ENCODE results near the gene ANKRD33B. TPM values are rescaled to one million over a fixed set of nuclear protein-coding genes. Genes with fewer than 3 reads are reported as not detected.

Gene ANKRD33B
- total and polyA plus RNA-seq, 9 of the 15 experiments (the other 6 are each of a cell fraction or from before 2014, with no cell fraction given) = 0.10 to 1.7 (median 0.40) TPM

DNA sequence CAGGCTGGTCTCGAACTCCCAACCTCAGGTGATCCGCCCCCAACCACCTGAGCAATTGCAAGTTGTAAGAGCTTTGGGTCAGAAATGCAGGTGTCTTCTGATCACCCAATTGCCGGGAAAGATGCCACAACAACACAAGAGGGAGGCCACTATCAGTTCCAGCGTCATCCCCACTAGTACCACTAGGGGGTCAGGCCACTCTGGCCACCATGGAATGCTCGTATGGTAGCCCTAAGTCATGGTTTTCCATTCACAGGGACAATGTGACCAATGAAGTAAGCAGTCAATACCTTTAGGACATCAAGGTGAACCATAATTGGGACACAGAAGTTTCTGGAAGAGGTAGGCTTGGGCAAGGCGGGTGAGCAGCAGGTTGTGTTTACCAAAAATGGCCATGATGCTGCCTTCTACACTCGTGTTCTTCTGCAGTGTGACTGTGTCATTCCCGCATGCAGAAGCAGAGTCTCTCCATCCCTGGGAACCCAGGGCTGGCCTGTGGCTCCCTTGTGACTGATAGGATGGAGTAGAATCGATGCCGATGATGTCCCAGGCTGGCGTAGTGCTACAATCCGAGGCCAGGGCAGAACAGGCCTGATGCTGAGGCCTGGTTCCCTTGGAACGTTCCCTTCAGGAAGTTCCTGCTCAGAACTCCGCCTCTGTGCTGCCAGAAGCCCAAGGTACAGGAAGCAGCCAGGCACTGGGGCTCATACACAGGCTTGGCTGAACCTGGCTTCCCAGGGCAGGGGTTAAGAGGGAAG lies 42.2 kb upstream of the ANKRD33B start:
- Histone ChIP-seq H3K4me1 (replicated peaks in 1 of 2; ENCODE audit: control insufficient read depth in 2 of 2, insufficient read depth in 2 of 2, low read length in 2 of 2) (peaks cover 4 to 7% of the 10 kb centered on the region in 2 experiments; a peak in 4 of 5 replicates), H2AFZ (ENCODE audit: low read depth, low read length) (0 out of 2 replicates have a peak overlapping the region, but pooled peaks have one; percentile 32), H3K27ac (ENCODE audit: extremely low read depth, low read depth, low read length) (no peak overlapping the region), H3K36me3 (ENCODE audit: control insufficient read depth, insufficient read depth, low read length) (no peaks in the 10 kb centered on the region), H3K4me2 (ENCODE audit: insufficient read depth, low read length) (no peak overlapping the region), H3K27me3 (ENCODE audit: control insufficient read depth in 2 of 2, insufficient read depth in 2 of 2, low read length in 2 of 2) (peaks cover 19 to 47% of the 10 kb centered on the region in 2 experiments), H3K4me3 (no peak overlapping the region), H4K20me1 (replicated peaks; ENCODE audit: control insufficient read depth, insufficient read depth, low read length) (no peaks in the 10 kb centered on the region), H3K9me1 (ENCODE audit: control insufficient read depth, insufficient read depth, low read length) (no peaks in the 10 kb centered on the region), H3K9me3 (replicated peaks; ENCODE audit: control insufficient read depth, insufficient read depth, low read depth, low read length) (peaks cover 5% of the 10 kb centered on the region; the same call in 1 of the 2 replicates), H3K79me2 (ENCODE audit: control insufficient read depth, insufficient read depth, low read length) (no peaks in the 10 kb centered on the region), H3K9ac (ENCODE audit: insufficient read depth in 1 of 2, low read depth in 2 of 2, low read length in 2 of 2) (no peak overlapping the region)
- POLR2A ChIA-PET = no interaction called here
- DNase-seq (ENCODE audit: extremely low read depth in 1 of 4, low spot score in 3 of 4) = peak; percentile 54 to 73 (median 64)
- in situ Hi-C loops (cut with MboI) = no loop called here
- no TSS peak for BruUV-seq (replicated peaks)
- CTCF ChIA-PET (ENCODE audit: low intra/inter-chr PET ratio) = no interaction called here
- FAIRE-seq = peak; percentile 15
- TF ChIP-seq PTTG1 (tag; IDR thresholded peaks at IDR 0.05; ENCODE audit: low read depth) (no peak), YY1 (IDR thresholded peaks at IDR 0.05; ENCODE audit: borderline replicate concordance in 1 of 3, control insufficient read depth in 1 of 3, extremely low read depth in 1 of 3, insufficient read depth in 3 of 3, insufficient read length in 1 of 3, insufficient replicate concordance in 2 of 3, low read depth in 1 of 3, low read length in 2 of 3) (peak in 1 of 3 experiments; percentile 12), SMC3 (conservative IDR thresholded peaks at IDR 0.05; ENCODE audit: insufficient read depth, low read depth, low read length) (0 out of 2 replicates have a peak, but pooled peaks have one; percentile 22), SMAD4 (CRISPR knock-in tag; conservative IDR thresholded peaks at IDR 0.05) (no peak), RAD21 (CRISPR knock-in tag; conservative IDR thresholded peaks at IDR 0.05 in 1 of 2, IDR thresholded peaks at IDR 0.05 in 1 of 2) (peak in 1 of 2 experiments; percentile 58; a peak in 2 of 4 replicates)
- TF ChIP-seq, protein P1, sequence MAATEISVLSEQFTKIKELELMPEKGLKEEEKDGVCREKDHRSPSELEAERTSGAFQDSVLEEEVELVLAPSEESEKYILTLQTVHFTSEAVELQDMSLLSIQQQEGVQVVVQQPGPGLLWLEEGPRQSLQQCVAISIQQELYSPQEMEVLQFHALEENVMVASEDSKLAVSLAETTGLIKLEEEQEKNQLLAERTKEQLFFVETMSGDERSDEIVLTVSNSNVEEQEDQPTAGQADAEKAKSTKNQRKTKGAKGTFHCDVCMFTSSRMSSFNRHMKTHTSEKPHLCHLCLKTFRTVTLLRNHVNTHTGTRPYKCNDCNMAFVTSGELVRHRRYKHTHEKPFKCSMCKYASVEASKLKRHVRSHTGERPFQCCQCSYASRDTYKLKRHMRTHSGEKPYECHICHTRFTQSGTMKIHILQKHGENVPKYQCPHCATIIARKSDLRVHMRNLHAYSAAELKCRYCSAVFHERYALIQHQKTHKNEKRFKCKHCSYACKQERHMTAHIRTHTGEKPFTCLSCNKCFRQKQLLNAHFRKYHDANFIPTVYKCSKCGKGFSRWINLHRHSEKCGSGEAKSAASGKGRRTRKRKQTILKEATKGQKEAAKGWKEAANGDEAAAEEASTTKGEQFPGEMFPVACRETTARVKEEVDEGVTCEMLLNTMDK (IDR thresholded peaks at IDR 0.05; ENCODE audit: borderline replicate concordance, insufficient read depth, low read depth, low read length, poor library complexity, severe bottlenecking) = peak; percentile 19
- TF ChIP-seq, protein P2, sequence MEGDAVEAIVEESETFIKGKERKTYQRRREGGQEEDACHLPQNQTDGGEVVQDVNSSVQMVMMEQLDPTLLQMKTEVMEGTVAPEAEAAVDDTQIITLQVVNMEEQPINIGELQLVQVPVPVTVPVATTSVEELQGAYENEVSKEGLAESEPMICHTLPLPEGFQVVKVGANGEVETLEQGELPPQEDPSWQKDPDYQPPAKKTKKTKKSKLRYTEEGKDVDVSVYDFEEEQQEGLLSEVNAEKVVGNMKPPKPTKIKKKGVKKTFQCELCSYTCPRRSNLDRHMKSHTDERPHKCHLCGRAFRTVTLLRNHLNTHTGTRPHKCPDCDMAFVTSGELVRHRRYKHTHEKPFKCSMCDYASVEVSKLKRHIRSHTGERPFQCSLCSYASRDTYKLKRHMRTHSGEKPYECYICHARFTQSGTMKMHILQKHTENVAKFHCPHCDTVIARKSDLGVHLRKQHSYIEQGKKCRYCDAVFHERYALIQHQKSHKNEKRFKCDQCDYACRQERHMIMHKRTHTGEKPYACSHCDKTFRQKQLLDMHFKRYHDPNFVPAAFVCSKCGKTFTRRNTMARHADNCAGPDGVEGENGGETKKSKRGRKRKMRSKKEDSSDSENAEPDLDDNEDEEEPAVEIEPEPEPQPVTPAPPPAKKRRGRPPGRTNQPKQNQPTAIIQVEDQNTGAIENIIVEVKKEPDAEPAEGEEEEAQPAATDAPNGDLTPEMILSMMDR (IDR thresholded peaks at IDR 0.05 in 2 of 3, conservative IDR thresholded peaks at IDR 0.05 in 1 of 3; ENCODE audit: insufficient read depth in 2 of 3, low read depth in 1 of 3, low read length in 3 of 3) = peak; percentile 55 to 73 (median 61)
- 43% methylated on average over 14 of the region's 14 CpGs for WGBS (ENCODE audit: insufficient coverage, low coverage, missing lambda C conversion rate)
- intact Hi-C loops (cut with micrococcal nuclease) = no loop called here
- ATAC-seq = peak; percentile 85

Data from K562 (cell line).